Cortex of kidney (tissue), 1 donor: Measurements from ENCODE around the gene ZDHHC1.
"Not testable (repeated sequence)": the region's sequence is repeated elsewhere in the genome, so short reads cannot be mapped to it uniquely, and the experiment has no call there.

Experiments
- DNase-seq: peaks from one replicate; lab custom pipeline; 2025; lab: John Stamatoyannopoulos, UW

ZDHHC1 gene

DNA sequence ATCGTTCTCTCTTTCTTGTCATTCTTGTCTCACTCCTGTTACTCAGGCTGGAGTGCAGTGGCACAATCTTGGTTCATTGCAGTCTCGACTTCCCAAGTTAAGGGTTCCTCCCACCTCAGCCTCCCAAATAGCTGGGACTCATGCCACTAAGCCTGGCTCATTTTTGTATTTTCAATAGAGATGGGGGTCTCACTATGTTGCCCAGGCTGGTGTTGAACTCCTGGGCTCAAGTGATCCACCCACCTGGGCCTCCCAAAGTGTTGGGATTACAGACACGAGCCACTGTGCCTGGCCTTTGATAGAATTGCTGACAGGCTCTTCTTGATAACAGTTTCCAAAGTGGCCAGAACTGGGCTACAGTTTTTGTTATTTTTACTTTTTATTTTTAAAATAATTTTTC is 55.2 kb downstream of the ZDHHC1 start:
- DNase-seq, result no peak

DNA sequence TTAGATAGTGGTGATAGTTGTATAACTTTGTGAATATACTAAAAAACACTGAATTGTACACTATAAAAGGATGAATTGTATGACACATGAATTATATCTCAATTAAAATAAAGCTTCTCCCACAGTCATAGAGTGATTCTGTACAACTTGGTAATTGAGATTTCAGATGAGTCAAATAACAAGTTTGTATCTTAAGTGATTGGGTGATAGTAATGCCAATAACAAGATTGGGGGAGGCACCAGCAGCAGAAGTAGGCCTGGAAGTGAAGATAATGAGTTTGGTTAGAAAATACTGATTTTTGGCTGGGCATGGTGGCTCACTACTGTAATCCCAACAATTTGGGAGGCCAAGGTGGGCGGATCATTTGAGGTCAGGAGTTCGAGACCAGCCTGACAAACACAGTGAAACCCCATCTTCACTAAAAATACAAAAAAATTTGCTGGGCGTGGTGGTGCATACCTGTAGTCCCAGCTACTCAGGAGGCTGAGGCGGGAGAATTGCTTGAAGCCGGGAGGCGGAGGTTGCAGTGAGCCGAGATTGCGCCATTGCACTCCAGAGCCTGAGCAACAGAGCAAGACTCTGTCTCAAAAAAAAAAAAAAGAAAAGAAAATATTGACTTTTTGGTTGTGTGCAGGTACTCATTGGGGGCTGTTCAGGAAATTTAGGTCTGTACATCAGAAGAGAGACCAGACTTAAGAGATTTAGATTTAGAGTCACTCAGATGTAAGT is 56.6 kb downstream of the ZDHHC1 start:
- not testable (repeated sequence) for DNase-seq

DNA sequence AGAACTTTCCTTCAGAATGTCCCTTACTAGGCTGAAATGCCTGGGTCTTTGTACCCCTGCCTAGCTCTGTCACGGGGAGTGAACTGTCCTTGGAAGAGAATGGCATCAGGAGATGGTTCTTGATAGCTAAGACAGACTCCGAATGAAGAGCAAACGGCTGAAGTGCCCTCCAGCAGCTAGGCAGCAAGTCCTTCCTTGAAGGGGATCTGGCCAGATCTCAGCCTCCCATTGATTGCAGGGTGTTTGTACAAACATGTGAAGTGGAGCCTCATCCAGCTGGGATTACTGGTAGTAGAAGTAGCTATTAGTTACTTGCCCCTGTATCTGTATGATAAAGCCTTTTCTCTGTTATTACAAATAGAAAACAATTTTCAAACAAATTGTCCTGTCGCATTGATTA is 58.7 kb downstream of the ZDHHC1 start:
- no peak for DNase-seq

DNA sequence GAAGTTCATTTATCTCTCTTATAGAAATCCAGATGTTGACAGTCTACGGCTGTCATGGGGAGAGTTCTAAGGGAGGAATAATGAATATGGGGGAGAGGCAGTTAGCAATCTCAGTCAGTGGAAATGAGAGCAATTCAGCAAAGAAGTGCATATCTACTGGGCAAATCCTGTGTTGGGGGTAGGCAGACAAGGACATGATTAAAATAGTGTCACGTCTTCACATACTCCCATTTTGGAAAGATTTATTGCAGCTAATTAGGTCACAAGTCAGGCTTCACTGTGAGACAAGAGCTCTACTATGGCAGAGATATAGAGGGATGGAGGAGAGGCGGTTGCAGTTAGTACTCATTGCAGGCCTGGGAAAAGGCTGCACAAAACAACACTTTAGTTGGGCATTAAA is 59.9 kb downstream of the ZDHHC1 start:
- DNase-seq, result no peak

- DNase-seq, result not testable (repeated sequence)
Observed at GRCh38 chr16:67352463-67352862, 63.8 kb downstream of the ZDHHC1 start.

- no peak for DNase-seq
Observed at GRCh38 chr16:67350324-67350723, 66.0 kb downstream of the ZDHHC1 start.

- no peak for DNase-seq
Observed at GRCh38 chr16:67349172-67349571, 67.1 kb downstream of the ZDHHC1 start.

GRCh38 chr16:67346341-67346740 is 69.9 kb downstream of the ZDHHC1 start:
- no peak for DNase-seq

- no peak for DNase-seq
Observed at GRCh38 chr16:67345401-67345800, 70.9 kb downstream of the ZDHHC1 start.
